GM10847 (cell line): ENCODE results near the gene CCNY.

Experiments used
- POLR2A ChIP-seq: IDR thresholded peaks from 2 replicates; pipeline ENCODE4 v1.6.1; 2011; ENCODE audit not compliant: insufficient read length; ENCODE audit errors: extremely low read depth

Gene CCNY

DNA sequence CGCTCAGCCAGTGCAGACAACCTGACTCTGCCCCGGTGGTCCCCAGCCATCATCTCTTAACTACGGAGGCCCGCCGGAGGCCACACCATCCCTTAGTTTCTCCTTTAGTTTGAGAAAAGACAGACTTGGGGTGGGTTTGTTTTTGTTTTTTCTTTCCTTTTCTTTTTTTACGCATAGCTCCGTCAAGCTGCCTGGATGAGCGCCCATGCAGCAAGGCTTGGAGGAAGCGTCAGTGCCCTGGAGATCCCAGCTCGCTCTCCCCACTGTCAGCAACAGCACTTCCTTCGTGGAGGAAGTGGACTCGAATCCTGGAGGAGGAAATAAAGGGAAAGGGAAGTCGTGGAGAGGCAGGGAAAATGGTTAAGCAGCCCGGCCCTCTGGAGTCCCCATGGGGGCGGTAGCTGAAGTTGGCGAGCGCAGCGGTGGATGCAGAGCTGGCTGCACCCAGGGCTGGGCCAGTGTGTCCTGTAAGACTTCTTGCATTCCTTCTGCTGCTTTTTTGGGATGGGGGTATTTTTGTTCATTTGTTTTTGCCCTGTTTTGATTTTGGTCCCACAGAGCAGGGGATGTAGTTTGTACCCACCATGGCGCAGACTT is 232.9 kb downstream of the CCNY start:
- no peak for TF ChIP-seq POLR2A

- TF ChIP-seq POLR2A: no peak
Observed at GRCh38 chr10:35569836-35570235, 233.5 kb downstream of the CCNY start.

GRCh38 chr10:35570397-35570796 is 234.1 kb downstream of the CCNY start:
- TF ChIP-seq POLR2A: no peak

GRCh38 chr10:35572583-35572982 is 236.3 kb downstream of the CCNY start:
- no peak for TF ChIP-seq POLR2A

- no peak for TF ChIP-seq POLR2A
Observed at GRCh38 chr10:35573796-35574195, 237.5 kb downstream of the CCNY start.

DNA sequence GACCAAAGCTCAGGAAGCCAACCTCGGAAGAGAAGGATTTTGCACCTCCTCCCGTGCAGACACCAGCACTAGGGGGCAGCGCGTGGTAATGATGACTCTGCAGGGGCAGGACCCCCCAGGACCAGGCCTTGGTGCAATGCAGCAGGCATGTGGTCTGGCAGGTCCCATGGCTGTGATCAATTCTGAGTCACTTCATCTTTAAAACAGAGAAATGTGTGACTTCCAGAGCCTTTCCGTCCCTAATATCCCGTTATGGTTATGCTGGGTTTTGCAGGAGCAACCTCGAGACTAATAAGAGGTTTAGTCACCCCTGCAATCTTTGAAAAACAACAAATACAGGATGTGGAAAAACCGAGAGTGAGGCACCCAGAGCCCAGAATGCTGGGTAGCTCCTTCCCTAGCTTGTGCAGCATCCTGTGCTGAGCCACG is 238.6 kb downstream of the CCNY start:
- TF ChIP-seq POLR2A: no peak

DNA sequence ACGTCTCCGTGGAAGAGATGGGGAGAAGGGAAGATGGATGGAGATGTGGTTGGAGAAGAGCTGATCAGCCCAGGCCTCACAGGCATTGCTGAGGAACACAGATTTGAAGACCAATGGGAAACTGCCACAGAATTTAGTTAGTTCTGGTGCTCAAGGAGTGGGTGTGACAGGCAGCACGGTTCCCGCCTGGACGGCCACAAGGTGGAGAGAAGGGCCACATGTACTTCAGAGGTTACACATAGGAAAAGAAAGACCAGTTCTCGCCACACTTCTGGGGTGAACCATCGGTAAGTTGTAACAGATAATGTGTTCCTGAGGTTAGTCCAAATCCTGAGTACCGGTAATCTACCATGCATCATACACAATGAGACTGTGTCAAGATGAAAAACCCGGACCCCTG is 239.3 kb downstream of the CCNY start:
- TF ChIP-seq POLR2A: no peak

- no peak for TF ChIP-seq POLR2A
Observed at GRCh38 chr10:35576730-35577129, 240.4 kb downstream of the CCNY start.

DNA sequence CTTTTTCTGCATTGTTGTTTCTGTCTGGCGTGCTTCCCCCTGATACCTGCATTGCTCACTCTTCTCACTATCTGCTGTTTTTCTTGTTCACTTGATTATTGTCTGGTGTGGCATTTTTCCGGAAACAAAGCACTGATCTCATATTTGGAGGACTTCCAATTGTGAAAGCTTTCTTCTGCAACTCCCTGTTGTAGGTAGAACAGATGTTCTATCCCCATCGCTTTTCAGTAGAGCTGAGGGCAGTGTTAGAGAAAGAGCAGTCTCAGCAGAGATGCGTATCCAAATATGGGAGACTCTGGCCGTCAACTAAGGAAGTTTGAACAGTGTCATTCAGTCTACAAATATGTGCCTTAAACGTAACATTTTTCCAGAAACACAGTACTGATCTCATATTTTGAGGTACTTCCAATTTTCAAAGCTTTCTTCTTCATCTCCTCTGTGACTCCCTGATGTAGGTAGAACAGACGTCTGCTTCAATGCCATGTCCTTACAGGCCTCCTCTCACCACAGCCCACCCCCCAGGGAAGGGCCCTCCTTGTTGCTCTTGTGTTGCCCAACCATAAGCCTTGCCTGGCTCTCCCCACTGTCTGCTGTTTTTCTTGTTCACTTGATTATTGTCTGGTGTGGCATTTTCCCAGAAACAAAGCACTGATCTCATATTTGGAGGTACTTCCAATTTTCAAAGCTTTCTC is 241.8 kb downstream of the CCNY start:
- no peak for TF ChIP-seq POLR2A

DNA sequence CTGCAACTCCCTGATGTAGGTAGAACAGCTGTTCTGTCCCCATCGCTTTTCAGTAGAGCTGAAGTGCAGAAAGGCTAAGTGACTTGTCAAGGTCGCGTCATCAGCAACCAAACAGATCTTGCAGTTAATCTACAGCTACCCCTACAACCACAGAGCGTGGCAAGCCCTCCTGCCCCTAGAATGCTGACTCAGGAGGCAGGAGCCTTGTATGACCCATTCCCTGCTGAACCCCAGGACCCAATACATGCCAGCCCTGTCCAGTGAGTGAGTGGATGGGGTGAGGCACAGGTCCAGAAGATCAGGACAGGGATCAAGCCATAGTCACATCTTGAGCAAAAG is 242.3 kb downstream of the CCNY start:
- TF ChIP-seq POLR2A: no peak

DNA sequence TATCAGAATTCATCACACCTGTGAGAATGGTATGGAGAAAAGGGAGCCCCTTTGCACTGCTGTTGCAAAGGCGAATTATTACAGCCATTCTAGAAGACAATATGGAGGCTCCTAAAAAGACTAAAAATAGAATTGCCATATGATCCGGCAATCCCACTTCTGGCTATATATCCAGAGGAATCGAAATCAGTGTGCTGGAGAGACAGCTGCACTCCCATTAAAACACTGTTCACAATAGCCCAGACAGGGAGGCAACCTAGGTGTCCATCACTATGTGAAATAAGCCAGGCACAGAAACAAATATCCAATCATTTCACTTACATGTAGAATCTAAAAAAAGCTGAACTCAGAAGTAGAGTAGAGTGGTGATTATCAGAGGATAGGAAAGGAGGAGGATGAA is 242.8 kb downstream of the CCNY start:
- no peak for TF ChIP-seq POLR2A

- no peak for TF ChIP-seq POLR2A
Observed at GRCh38 chr10:35579726-35580422, 243.6 kb downstream of the CCNY start.

DNA sequence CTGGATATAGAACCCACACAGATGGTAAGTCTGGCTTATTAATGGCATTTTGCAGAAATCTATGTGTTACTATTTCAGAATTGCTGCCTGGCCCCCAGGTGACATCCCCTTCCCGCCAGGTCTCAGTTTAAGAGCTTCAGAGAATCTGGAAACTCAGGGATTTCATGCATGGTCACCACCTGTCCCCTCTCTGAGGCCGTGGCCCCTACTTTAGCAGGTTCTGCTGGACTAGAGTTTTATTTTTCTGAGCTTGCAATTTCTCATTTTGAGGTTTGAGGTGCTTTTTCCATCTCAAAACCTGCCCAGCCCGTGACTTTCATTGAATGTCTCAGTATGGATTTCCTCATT is 244.1 kb downstream of the CCNY start:
- TF ChIP-seq POLR2A: no peak

DNA sequence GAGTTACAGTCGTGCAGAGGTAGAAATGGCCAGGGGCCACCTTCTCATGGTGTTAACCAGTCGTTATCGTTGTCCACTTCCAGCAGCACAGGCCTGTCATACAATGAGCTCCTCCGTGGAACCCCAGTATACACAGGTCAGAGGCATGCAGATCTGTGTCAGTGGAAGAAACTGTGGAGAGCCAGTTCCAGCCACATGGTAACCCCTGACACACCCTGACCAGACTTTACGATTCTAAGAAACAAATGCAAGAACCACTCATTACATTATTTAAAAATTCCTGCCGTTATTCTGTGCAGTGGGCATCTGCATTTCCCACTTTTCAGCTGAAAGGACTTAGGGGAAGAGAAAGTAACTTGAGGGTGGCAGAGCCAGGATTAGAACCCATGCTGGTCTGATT is 245.3 kb downstream of the CCNY start:
- TF ChIP-seq POLR2A: no peak

DNA sequence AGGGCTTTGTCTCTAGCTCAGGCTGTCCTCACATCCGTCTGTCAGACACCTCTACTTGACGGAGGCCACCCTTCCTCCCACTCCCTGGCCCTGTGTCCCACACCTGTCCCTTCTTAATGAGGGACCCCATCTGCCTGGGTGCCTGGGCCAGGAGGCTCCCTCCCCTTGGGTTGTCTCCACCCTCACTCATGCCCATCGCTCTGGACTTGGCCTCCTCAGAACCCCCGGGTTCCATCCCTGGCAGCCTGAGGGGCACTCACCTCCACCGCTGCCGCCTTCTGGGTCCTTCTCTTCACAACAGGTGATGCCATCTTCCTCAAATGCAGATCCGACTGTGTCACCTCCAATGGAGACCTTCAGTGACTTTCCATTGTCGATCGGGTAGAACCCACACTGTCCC is 248.6 kb downstream of the CCNY start:
- TF ChIP-seq POLR2A: no peak

GRCh38 chr10:35585356-35585755 is 249.0 kb downstream of the CCNY start:
- TF ChIP-seq POLR2A: no peak
